Lung (tissue), 12 donors: ENCODE measurements around the gene ADAM12. TPM values are rescaled to one million over a fixed set of nuclear protein-coding genes. Genes with fewer than 3 reads are reported as not detected.

Experiments
- ATAC-seq: fragments of 200-7000 bp; cut with Tn5 transposase; one replicate; pipeline ENCODE4 v1.9.1; 2020; ENCODE audit warnings: moderate number of reproducible peaks; ENCODE audit not compliant: insufficient read depth, low FRiP score
- DNase-seq, 3 donors: peaks; one replicate each; pipeline ENCODE4 v3.0.0-alpha.2; 2013 to 2017
- H3K27ac ChIP-seq, 2 donors: one replicate each; pipeline ENCODE4 v1.5.1; 2013; ENCODE audit warnings: mild to moderate bottlenecking in 2 of 2, moderate library complexity in 2 of 2, control low read depth in 1 of 2, inconsistent platforms in 1 of 2, low read depth in 1 of 2, low read length in 1 of 2
- H3K27me3 ChIP-seq, 3 donors: one replicate each; pipeline ENCODE4 v1.5.1; 2013; ENCODE audit warnings: low read length in 2 of 3; ENCODE audit not compliant: control insufficient read depth in 3 of 3, insufficient read depth in 3 of 3
- H3K36me3 ChIP-seq, 4 donors: one replicate each; pipeline ENCODE4 v1.5.1; 2013; ENCODE audit warnings: low read length in 4 of 4, mild to moderate bottlenecking in 1 of 4, moderate library complexity in 1 of 4; ENCODE audit not compliant: control insufficient read depth in 4 of 4, insufficient read depth in 4 of 4
- H3K4me1 ChIP-seq, 5 donors: one replicate each; pipeline ENCODE4 v1.5.1; 2013; ENCODE audit warnings: low read length in 5 of 5, mild to moderate bottlenecking in 2 of 5, moderate library complexity in 1 of 5; ENCODE audit not compliant: control insufficient read depth in 5 of 5, insufficient read depth in 5 of 5
- H3K4me3 ChIP-seq: one replicate; pipeline ENCODE4 v1.5.1; 2013; ENCODE audit warnings: mild to moderate bottlenecking, control low read depth, moderate library complexity
- H3K9ac ChIP-seq, 2 donors: one replicate each; pipeline ENCODE4 v1.5.1; 2013; ENCODE audit warnings: low read length in 2 of 2, control low read depth in 1 of 2; ENCODE audit not compliant: insufficient read depth in 1 of 2
- H3K9me3 ChIP-seq, 4 donors: one replicate each; pipeline ENCODE4 v1.5.1; 2013; ENCODE audit warnings: low read length in 3 of 4, mild to moderate bottlenecking in 1 of 4, moderate library complexity in 1 of 4; ENCODE audit not compliant: control insufficient read depth in 4 of 4, insufficient read depth in 3 of 4
- CTCF ChIP-seq: IDR thresholded peaks from 2 replicates; pipeline ENCODE4 v1.5.1; 2012; ENCODE audit warnings: mild to moderate bottlenecking; ENCODE audit errors: control extremely low read depth, extremely low read depth
- WGBS, 2 donors: extraction: QIAGEN DNeasy Blood & Tissue Kit; methylation state at CpG; one replicate each; pipeline ENCODE4 v1.1.7; 2013; 5-methylcytosine and 5-hydroxymethylcytosine counted together
- polyA plus RNA-seq, 2 donors: library from polyadenylated mRNA; stranded (reverse); fragments of 200-250 nt; gene quantifications; one replicate each; pipeline ENCODE4 v1.2.1, GENCODE V29; 2013
- total RNA-seq, 2 donors: library from RNA; depleted of rRNA in 1 of 2; stranded (reverse); fragments of >200 nt in 1 of 2; gene quantifications; one replicate each; pipeline ENCODE4 v1.2.1, GENCODE V29; 2014 to 2021
- donor health status: control.
- donor health status: control.
- donor health status: Bipolar disorder and iron deficiency.
- donor health status: healthy.
- donor health status: DM: yes; HTN: yes; CAD: no.

The ADAM12 gene
- total and polyA plus RNA-seq, 4 donors: 0.16 to 5.8 (median 0.85) TPM

- 95 to 97% methylated on average over 2 of the region's 2 CpGs for WGBS, 2 donors
- TF ChIP-seq CTCF: no peak
Measured at GRCh38 chr10:126143117-126143516, 245.2 kb downstream of the ADAM12 start.

GRCh38 chr10:126140746-126141273 lies 247.5 kb downstream of the ADAM12 start:
- no peak overlapping the region for H3K9ac ChIP-seq
- H3K4me1 ChIP-seq: no peaks in the 10 kb centered on the region
- no peak overlapping the region for H3K27ac ChIP-seq
- TF ChIP-seq CTCF: no peak
- 74 to 81% methylated on average over 4 of the region's 4 CpGs for WGBS, 2 donors
- ATAC-seq: no peak
- no peak for DNase-seq
- peaks cover 0 to 3% (median 1%) of the 10 kb centered on the region in 4 donors for H3K9me3 ChIP-seq
- peaks cover 0 to 6% (median 0%) of the 10 kb centered on the region in 4 donors for H3K36me3 ChIP-seq
- no peak overlapping the region for H3K4me3 ChIP-seq
- H3K27me3 ChIP-seq: no peaks in the 10 kb centered on the region

More at GRCh38 chr10:126143117-126143516, 245.2 kb downstream of the ADAM12 start:
- DNase-seq (no peak), ATAC-seq (no peak)
- peaks cover 0 to 7% (median 4%) of the 10 kb centered on the region in 5 donors for H3K4me1 ChIP-seq
- no peak overlapping the region for H3K9ac ChIP-seq
- H3K9me3 ChIP-seq: peaks cover 0 to 3% (median 1%) of the 10 kb centered on the region in 4 donors
- H3K27ac ChIP-seq: no peak overlapping the region
- no peaks in the 10 kb centered on the region for H3K27me3 ChIP-seq
- peaks cover 0 to 6% (median 0%) of the 10 kb centered on the region in 4 donors for H3K36me3 ChIP-seq
- no peak overlapping the region for H3K4me3 ChIP-seq

- Histone ChIP-seq H3K36me3 (no peaks in the 10 kb centered on the region), H3K4me3 (no peak overlapping the region), H3K27me3 (no peaks in the 10 kb centered on the region), H3K9me3 (peaks cover 0 to 3% (median 0%) of the 10 kb centered on the region in 4 donors), H3K4me1 (peaks cover 0 to 9% (median 3%) of the 10 kb centered on the region in 5 donors), H3K9ac (no peak overlapping the region), H3K27ac (no peak overlapping the region)
- 70 to 87% methylated on average over 4 of the region's 4 CpGs for WGBS, 2 donors
- ATAC-seq (no peak), DNase-seq (no peak)
- TF ChIP-seq CTCF: no peak
Measured at GRCh38 chr10:126137562-126138221, 250.6 kb downstream of the ADAM12 start.
